Erythroblast (primary cell): ENCODE measurements around the gene JAZF1.

ENCODE experiments used
- GATA1 ChIP-seq: IDR thresholded peaks from 2 replicates; pipeline ENCODE4 v1.6.1; 2011; ENCODE audit warnings: low read depth, mild to moderate bottlenecking, control low read depth, low read length, moderate library complexity
- POLR2A ChIP-seq: IDR thresholded peaks from 2 replicates; pipeline ENCODE4 v1.6.1; 2011; ENCODE audit warnings: mild to moderate bottlenecking, low read length

GRCh38 chr7:28064437-28064836 is 116.2 kb downstream of the JAZF1 start:
- no peak for TF ChIP-seq POLR2A
- no peak for TF ChIP-seq GATA1
